SK-N-SH (cell line): Measurements from ENCODE around the gene FYN. TPM values are rescaled to one million over a fixed set of nuclear protein-coding genes. Genes with fewer than 3 reads are reported as not detected.

Experiments
- CTCF ChIA-PET: fragments of 300-600, 350-600 bp; formaldehyde crosslinking; extraction: SDS; loops from one replicate; lab custom pipeline; 2021; lab: Yijun Ruan, JAX
- POLR2A ChIA-PET: fragments of 350-600 bp; sonication (Branson Sonifier 250); formaldehyde crosslinking; extraction: SDS; loops from one replicate; lab custom pipeline; 2020; ENCODE audit warnings: antibody characterized with exemption, inconsistent platforms; lab: Yijun Ruan, JAX
- DNase-seq: peaks from one replicate; pipeline ENCODE4 v3.0.0; 2012
- H2AFZ ChIP-seq: fragments of 200-600 bp; sonication (generic); 2 replicates; pipeline ENCODE4 v1.8.1; 2016; ENCODE audit warnings: antibody characterized with exemption, mild to moderate bottlenecking, low read depth
- H3F3A ChIP-seq: fragments of 200-600 bp; sonication (generic); replicated peaks from 2 replicates; pipeline ENCODE3; 2016; ENCODE audit warnings: antibody characterized with exemption, mild to moderate bottlenecking; ENCODE audit not compliant: insufficient read depth
- H3K27ac ChIP-seq, 2 experiments: fragments of 200-500 bp in 1 of 2; fragments of 200-600 bp in 1 of 2; sonication (Bioruptor generic) in 1 of 2; sonication (generic), shearing (Covaris generic) in 1 of 2; 2 replicates each; pipeline versions ENCODE4 v1.5.1 to v1.6.1; 2014 to 2016; ENCODE audit warnings: low read depth in 2 of 2, inconsistent platforms in 1 of 2, low read length in 1 of 2, mild to moderate bottlenecking in 1 of 2, mixed read lengths in 1 of 2
- H3K27me3 ChIP-seq: fragments of 200-600 bp; sonication (generic), shearing (Covaris generic); 2 replicates; pipeline ENCODE4 v1.6.1; 2016; ENCODE audit warnings: mixed run types; ENCODE audit not compliant: insufficient read depth
- H3K36me3 ChIP-seq, 2 experiments: fragments of 200-500 bp in 1 of 2; fragments of 200-600 bp in 1 of 2; sonication (Bioruptor generic) in 1 of 2; sonication (generic) in 1 of 2; replicated peaks in 1 of 2; 2 replicates each; pipeline versions ENCODE3 to v1.5.1; 2014 to 2016; ENCODE audit warnings: low read length in 1 of 2, mild to moderate bottlenecking in 1 of 2; ENCODE audit not compliant: insufficient read depth in 2 of 2, control insufficient read depth in 1 of 2
- H3K4me1 ChIP-seq, 2 experiments: fragments of 200-500 bp in 1 of 2; fragments of 200-600 bp in 1 of 2; sonication (Bioruptor generic) in 1 of 2; sonication (generic), shearing (Covaris generic) in 1 of 2; 2 replicates each; pipeline versions ENCODE4 v1.5.1 to v1.6.1; 2014 to 2016; ENCODE audit warnings: low read depth in 1 of 2, low read length in 1 of 2, mixed run types in 1 of 2; ENCODE audit not compliant: insufficient read depth in 2 of 2, control insufficient read depth in 1 of 2
- H3K4me2 ChIP-seq: fragments of 200-600 bp; sonication (generic), shearing (Covaris generic); 2 replicates; pipeline ENCODE4 v1.6.1; 2017; ENCODE audit warnings: mixed run types
- H3K4me3 ChIP-seq, 2 experiments: fragments of 200-500 bp in 1 of 2; fragments of 200-600 bp in 1 of 2; sonication (Bioruptor generic) in 1 of 2; sonication (generic), shearing (Covaris generic) in 1 of 2; 2 replicates each; pipeline versions ENCODE4 v1.5.1 to v1.8.1; 2014 to 2016; ENCODE audit warnings: low read depth in 2 of 2, inconsistent platforms in 1 of 2, low read length in 1 of 2, mild to moderate bottlenecking in 1 of 2, mixed read lengths in 1 of 2, moderate library complexity in 1 of 2
- H3K79me2 ChIP-seq: fragments of 200-600 bp; sonication (generic); 2 replicates; pipeline ENCODE4 v1.8.1; 2017; ENCODE audit warnings: mild to moderate bottlenecking; ENCODE audit not compliant: insufficient read depth
- H3K9ac ChIP-seq: fragments of 200-600 bp; sonication (generic); 2 replicates; pipeline ENCODE4 v1.6.1; 2017; ENCODE audit warnings: mixed run types
- H3K9me2 ChIP-seq: fragments of 200-600 bp; sonication (generic); 2 replicates; pipeline ENCODE4 v1.6.1; 2017; ENCODE audit warnings: mixed run types
- H3K9me3 ChIP-seq: fragments of 200-600 bp; sonication (generic); 2 replicates; pipeline ENCODE4 v1.6.1; 2017; ENCODE audit warnings: mixed run types, mild to moderate bottlenecking, moderate library complexity
- H4K20me1 ChIP-seq: fragments of 200-600 bp; sonication (generic); 2 replicates; pipeline ENCODE4 v1.6.1; 2017; ENCODE audit warnings: mild to moderate bottlenecking, mixed run types; ENCODE audit not compliant: insufficient read depth
- EZH2phosphoT487 ChIP-seq: fragments of 200-600 bp; sonication (generic); IDR thresholded peaks from 2 replicates; pipeline ENCODE4 v1.6.1; 2017; ENCODE audit warnings: low read depth, mixed run types, mild to moderate bottlenecking, antibody characterized with exemption, moderate library complexity, borderline replicate concordance
- FOXJ3 ChIP-seq: sonication (generic); formaldehyde crosslinking; IDR thresholded peaks from 2 replicates; pipeline ENCODE4 v1.5.1; 2020; ENCODE audit warnings: mild to moderate bottlenecking, missing genetic modification reagents
- FOXM1 ChIP-seq: IDR thresholded peaks from 2 replicates; pipeline ENCODE4 v1.4.0; 2012; ENCODE audit warnings: low read depth, mild to moderate bottlenecking
- GABPA ChIP-seq: IDR thresholded peaks from 2 replicates; pipeline ENCODE4 v1.4.0; 2012; ENCODE audit warnings: low read depth, mild to moderate bottlenecking
- GATA2 ChIP-seq: sonication (generic); formaldehyde crosslinking; IDR thresholded peaks from 2 replicates; pipeline ENCODE4 v1.5.0; 2020; ENCODE audit warnings: mild to moderate bottlenecking, missing genetic modification reagents
- MEF2A ChIP-seq: IDR thresholded peaks from 2 replicates; pipeline ENCODE4 v1.4.0; 2012; ENCODE audit warnings: low read depth, borderline replicate concordance
- MXI1 ChIP-seq: IDR thresholded peaks from 2 replicates; pipeline ENCODE4 v1.6.1; 2012; ENCODE audit warnings: mild to moderate bottlenecking, low read depth, low read length, improper control_type of control experiment
- NRF1 ChIP-seq: IDR thresholded peaks from 2 replicates; pipeline ENCODE4 v1.6.1; 2012; ENCODE audit warnings: low read depth, mild to moderate bottlenecking, low read length
- POLR2AphosphoS5 ChIP-seq: IDR thresholded peaks from 2 replicates; pipeline ENCODE4 v1.6.1; 2012; ENCODE audit warnings: low read depth, low read length
- RAD21 ChIP-seq: IDR thresholded peaks from 2 replicates; pipeline ENCODE4 v1.6.1; 2012; ENCODE audit warnings: mild to moderate bottlenecking, low read length
- RCOR1 ChIP-seq: fragments of 150-350 bp; IDR thresholded peaks from 2 replicates; pipeline ENCODE4 v1.6.1; 2017; ENCODE audit warnings: antibody characterized with exemption, low read length
- RFX5 ChIP-seq: IDR thresholded peaks from 2 replicates; pipeline ENCODE4 v1.6.1; 2012; ENCODE audit warnings: mild to moderate bottlenecking, improper control_type of control experiment, low read length
- SIN3A ChIP-seq: IDR thresholded peaks from 2 replicates; pipeline ENCODE4 v1.6.1; 2012; ENCODE audit warnings: low read depth, mild to moderate bottlenecking, low read length, moderate library complexity, borderline replicate concordance
- SMC3 ChIP-seq: IDR thresholded peaks from 2 replicates; pipeline ENCODE4 v1.6.1; 2012; ENCODE audit warnings: low read depth, low read length, improper control_type of control experiment
- TAF1 ChIP-seq: IDR thresholded peaks from 2 replicates; pipeline ENCODE4 v1.6.1; 2012; ENCODE audit warnings: low read depth, mild to moderate bottlenecking, low read length, moderate library complexity, borderline replicate concordance
- TCF12 ChIP-seq: IDR thresholded peaks from 2 replicates; pipeline ENCODE4 v1.4.0; 2012
- WGBS: methylation state at CpG from one replicate; pipeline ENCODE4 v1.1.6; 2017; ENCODE audit warnings: low lambda C conversion rate; 5-methylcytosine and 5-hydroxymethylcytosine counted together
- polyA plus RNA-seq, 3 experiments: library from polyadenylated mRNA; depleted of rRNA; stranded (reverse); fragments of >200 nt; gene quantifications; 2 replicates each; pipeline ENCODE4 v1.2.3, GENCODE V29; 2012
- TF ChIP-seq, protein P1 (sequence below): IDR thresholded peaks from 2 replicates; pipeline ENCODE4 v1.4.0; 2012; ENCODE audit warnings: low read depth, borderline replicate concordance
- TF ChIP-seq, protein P2 (sequence below): IDR thresholded peaks from 2 replicates; pipeline ENCODE4 v1.4.0; 2012; ENCODE audit warnings: low read depth
- TF ChIP-seq, protein P3 (sequence below): IDR thresholded peaks from 2 replicates; pipeline ENCODE4; 2012

The FYN gene
- polyA plus RNA-seq, 1 of the 3 experiments (the other 2 are of a cell fraction): 31.0 TPM

DNA sequence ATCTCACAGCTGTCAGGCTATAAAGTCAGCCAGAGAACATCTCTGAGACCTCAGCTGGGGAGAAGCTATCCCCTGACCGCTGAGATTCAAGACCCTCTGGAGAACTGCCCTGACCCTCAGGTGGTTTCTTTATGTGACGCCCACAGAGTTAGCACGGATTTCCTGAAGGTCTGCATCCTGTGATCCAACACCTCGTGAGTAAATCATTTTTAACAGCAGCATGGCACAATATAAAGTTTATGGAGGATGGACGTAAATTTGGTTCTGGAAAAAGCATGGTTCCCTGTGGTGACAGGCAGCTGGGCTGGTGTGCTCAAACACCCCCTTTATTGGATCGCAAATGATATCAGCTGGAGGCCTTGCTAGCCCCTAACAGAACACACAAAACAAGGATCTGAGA is 242.2 kb downstream of the FYN start:
- H3K9me3 ChIP-seq: no peaks in the 10 kb centered on the region
- H4K20me1 ChIP-seq: no peaks in the 10 kb centered on the region
- peaks cover 6% of the 10 kb centered on the region for H3F3A ChIP-seq
- H3K27ac ChIP-seq: no peak overlapping the region
- no peaks in the 10 kb centered on the region for H3K79me2 ChIP-seq
- WGBS: 93% methylated on average over 6 of the region's 6 CpGs
- no peaks in the 10 kb centered on the region for H3K9me2 ChIP-seq
- POLR2A ChIA-PET: no interaction called here
- peaks cover 2 to 6% of the 10 kb centered on the region in 2 experiments; a peak in 3 of 4 replicates for H3K4me1 ChIP-seq
- H3K27me3 ChIP-seq: no peaks in the 10 kb centered on the region
- no peak overlapping the region for H2AFZ ChIP-seq
- H3K4me3 ChIP-seq: no peak overlapping the region
- TF ChIP-seq TAF1: no peak
- no peak for TF ChIP-seq FOXM1
- TF ChIP-seq RCOR1: no peak
- TF ChIP-seq, protein P1, sequence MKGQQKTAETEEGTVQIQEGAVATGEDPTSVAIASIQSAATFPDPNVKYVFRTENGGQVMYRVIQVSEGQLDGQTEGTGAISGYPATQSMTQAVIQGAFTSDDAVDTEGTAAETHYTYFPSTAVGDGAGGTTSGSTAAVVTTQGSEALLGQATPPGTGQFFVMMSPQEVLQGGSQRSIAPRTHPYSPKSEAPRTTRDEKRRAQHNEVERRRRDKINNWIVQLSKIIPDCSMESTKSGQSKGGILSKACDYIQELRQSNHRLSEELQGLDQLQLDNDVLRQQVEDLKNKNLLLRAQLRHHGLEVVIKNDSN: no peak
- TF ChIP-seq RAD21: no peak
- no peak for TF ChIP-seq FOXJ3
- TF ChIP-seq, protein P2, sequence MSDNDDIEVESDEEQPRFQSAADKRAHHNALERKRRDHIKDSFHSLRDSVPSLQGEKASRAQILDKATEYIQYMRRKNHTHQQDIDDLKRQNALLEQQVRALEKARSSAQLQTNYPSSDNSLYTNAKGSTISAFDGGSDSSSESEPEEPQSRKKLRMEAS: no peak
- TF ChIP-seq NRF1: no peak
- no peak for TF ChIP-seq SIN3A
- no peak for TF ChIP-seq GATA2 (CRISPR knock-in tag)
- TF ChIP-seq POLR2AphosphoS5: no peak
- TF ChIP-seq RFX5: no peak
- no peak for TF ChIP-seq SMC3
- TF ChIP-seq, all 33 proteins: peak for 0
- CTCF ChIA-PET: interaction anchor here (2.0 kb wide), 1 partner anchor 11 kb away, joined by 7 read pairs; no protein-coding TSS in a partner anchor
- H3K9ac ChIP-seq: no peak overlapping the region
- no peaks in the 10 kb centered on the region for H3K36me3 ChIP-seq
- DNase-seq: no peak
- H3K4me2 ChIP-seq: no peak overlapping the region

DNA sequence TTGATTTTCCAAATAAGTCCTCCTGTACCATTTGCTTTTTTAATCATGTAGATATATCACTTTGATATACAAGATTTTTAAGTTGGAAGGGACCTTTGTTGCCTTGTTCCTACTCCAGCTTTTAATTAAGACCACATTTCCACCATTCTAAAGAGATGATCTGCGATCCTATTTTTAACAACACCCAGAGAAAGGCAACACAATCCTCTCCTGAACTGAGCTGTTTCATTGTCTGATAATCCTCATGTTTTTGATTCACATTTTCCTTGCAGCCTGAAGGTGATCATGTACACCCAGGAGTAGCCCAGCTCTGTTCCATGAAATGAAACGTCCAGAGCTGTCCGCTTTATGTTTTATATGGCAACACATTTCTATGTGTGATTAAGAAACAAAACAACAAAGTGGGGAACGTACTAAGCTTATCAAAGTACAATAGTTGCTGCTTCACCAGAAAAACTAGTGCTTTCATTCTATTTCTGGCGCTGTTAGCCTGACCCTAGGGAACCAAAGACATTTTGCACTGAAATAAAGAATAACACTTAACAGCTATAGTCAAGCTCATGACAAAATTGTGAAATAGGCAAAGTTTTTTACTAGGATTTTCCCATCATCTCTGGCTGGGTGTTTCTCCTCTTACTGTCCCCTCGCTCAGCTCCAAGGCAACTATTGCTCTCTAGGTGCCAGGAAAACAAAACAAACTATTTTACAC is 245.0 kb downstream of the FYN start:
- Histone ChIP-seq H3K4me1 (peaks cover 13 to 17% of the 10 kb centered on the region in 2 experiments; a peak in 3 of 4 replicates), H3K9me2 (no peaks in the 10 kb centered on the region), H3K27ac (peak overlapping the region; percentile 45 to 64; a peak in 2 of 4 replicates), H3K4me2 (no peak overlapping the region), H3K9ac (no peak overlapping the region), H2AFZ (peak overlapping the region; percentile 20; the same call in 1 of the 2 replicates), H3K79me2 (no peaks in the 10 kb centered on the region), H3K27me3 (no peaks in the 10 kb centered on the region), H4K20me1 (no peaks in the 10 kb centered on the region), H3F3A (peaks cover 13% of the 10 kb centered on the region), H3K4me3 (no peak overlapping the region), H3K36me3 (no peaks in the 10 kb centered on the region), H3K9me3 (no peaks in the 10 kb centered on the region)
- no peak for DNase-seq
- no peak for TF ChIP-seq MXI1
- TF ChIP-seq EZH2phosphoT487: no peak
- no peak for TF ChIP-seq SIN3A
- TF ChIP-seq, protein P2: no peak
- no peak for TF ChIP-seq GABPA
- peak; percentile 50 for TF ChIP-seq TCF12
- TF ChIP-seq, protein P3, sequence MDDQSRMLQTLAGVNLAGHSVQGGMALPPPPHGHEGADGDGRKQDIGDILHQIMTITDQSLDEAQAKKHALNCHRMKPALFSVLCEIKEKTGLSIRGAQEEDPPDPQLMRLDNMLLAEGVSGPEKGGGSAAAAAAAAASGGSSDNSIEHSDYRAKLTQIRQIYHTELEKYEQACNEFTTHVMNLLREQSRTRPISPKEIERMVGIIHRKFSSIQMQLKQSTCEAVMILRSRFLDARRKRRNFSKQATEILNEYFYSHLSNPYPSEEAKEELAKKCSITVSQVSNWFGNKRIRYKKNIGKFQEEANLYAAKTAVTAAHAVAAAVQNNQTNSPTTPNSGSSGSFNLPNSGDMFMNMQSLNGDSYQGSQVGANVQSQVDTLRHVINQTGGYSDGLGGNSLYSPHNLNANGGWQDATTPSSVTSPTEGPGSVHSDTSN: no peak
- TF ChIP-seq MEF2A: 0 out of 2 replicates have a peak, but pooled peaks have one; percentile 37
- WGBS: 78% methylated on average over 6 of the region's 6 CpGs
- POLR2A ChIA-PET: no interaction called here
- CTCF ChIA-PET: interaction anchor here (1.0 kb wide), 1 partner anchor 14 kb away, joined by 4 read pairs; no protein-coding TSS in a partner anchor
